Fibroblast of lung (primary cell): ENCODE measurements around the gene KAT2A.
A peak's percentile ranks its signal among the peaks of the same experiment; 100 is the strongest.

Experiments
- CTCF ChIP-seq, 2 donors: IDR thresholded peaks in 1 of 2; conservative IDR thresholded peaks in 1 of 2; 1 replicate in 1 of 2; 2 replicates in 1 of 2; pipeline ENCODE4 v1.5.1; 2011 to 2012; ENCODE audit warnings: low read length in 2 of 2, control low read depth in 1 of 2, inconsistent platforms in 1 of 2, low read depth in 1 of 2, mild to moderate bottlenecking in 1 of 2
- EZH2 ChIP-seq: IDR thresholded peaks from 2 replicates; pipeline ENCODE4 v1.5.1; 2012; ENCODE audit warnings: low read length, control low read depth, mild to moderate bottlenecking; ENCODE audit errors: missing control alignments

DNA sequence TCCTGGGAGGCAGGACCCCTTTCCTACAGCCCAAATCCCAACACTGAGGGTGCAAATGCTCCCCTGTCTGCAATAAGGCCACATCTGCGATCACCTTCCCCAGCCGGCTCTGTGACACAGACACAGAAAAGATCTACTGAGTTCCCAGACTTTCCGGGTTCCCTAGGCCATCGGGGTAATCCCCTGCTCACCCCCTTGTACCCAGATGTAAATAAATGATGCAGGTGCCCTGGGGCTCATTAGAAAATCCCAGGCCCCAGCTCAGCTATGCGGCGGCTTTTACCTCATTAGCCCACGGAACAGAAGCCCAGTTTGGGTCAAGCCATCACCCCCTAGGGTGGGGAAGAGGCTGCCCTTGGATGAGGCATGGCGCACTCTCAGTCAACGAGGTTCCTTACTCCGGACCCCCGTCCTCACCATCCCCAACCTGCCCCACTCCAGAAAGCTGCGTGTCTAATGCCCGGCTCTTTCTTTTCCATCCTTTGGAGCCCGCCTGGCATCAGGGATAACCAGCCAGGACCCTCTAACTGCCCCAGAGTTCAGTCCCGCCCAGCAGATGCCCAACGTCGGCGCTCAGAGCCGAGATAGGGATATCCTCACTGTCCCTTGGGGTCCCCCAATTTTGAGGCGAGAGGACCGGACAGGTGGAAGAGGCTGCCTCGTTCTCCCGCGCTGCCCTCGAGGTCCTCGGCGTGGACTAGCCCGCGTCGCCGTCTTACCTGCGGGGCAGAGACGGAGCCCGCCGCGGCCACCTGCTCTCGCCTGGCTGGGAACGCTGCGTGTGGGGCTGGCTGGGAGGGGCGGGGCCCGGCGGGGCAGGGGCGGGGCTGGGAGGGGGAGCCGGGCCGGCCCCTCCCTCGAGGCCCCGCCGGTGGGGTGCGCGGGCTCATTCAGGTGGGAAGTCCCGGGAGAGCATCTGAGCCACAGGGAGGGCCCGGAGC lies 23.2 kb downstream of the KAT2A start, which contains the start of gene ZNF385C:
- TF ChIP-seq CTCF (conservative IDR thresholded peaks at IDR 0.05 in 1 of 2, IDR thresholded peaks at IDR 0.05 in 1 of 2; ENCODE audit: low read depth in 1 of 2, low read length in 2 of 2) (no peak), EZH2 (peak; percentile 82)
